22Rv1 (cell line): ENCODE results near the gene RICTOR.

Experiments
- H3K27ac ChIP-seq: fragments of 450-650 bp; 2 replicates; pipeline ENCODE4 v1.5.1; 2017
- CTCF ChIP-seq: fragments of 450-650 bp; IDR thresholded peaks from 2 replicates; pipeline ENCODE4 v1.5.1; 2017; ENCODE audit warnings: mild to moderate bottlenecking
- ZFX ChIP-seq: fragments of 450-650 bp; IDR thresholded peaks from 2 replicates; pipeline ENCODE4 v1.6.1; 2017; ENCODE audit warnings: antibody characterized with exemption, borderline replicate concordance

RICTOR gene

DNA sequence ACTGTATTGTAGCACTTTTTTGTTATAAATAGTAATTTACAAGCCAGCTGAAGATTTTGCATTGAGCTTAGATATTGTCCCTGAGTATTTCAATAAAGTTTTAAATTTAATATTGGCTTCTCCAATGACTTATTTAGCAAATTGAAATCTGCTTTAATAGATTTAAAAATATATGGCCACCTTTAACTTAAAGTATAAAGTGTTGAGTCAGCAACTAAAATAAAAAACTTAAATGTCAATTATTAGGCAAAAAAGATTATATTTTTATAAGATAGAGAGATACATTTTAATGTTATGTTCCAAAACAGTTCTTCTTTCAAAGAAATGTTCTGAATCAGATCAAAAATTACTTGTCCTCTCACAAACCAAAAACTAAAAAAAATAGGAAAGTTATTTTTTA lies 167.7 kb downstream of the RICTOR start:
- H3K27ac ChIP-seq: no peak overlapping the region
- TF ChIP-seq CTCF (no peak), ZFX (no peak)

DNA sequence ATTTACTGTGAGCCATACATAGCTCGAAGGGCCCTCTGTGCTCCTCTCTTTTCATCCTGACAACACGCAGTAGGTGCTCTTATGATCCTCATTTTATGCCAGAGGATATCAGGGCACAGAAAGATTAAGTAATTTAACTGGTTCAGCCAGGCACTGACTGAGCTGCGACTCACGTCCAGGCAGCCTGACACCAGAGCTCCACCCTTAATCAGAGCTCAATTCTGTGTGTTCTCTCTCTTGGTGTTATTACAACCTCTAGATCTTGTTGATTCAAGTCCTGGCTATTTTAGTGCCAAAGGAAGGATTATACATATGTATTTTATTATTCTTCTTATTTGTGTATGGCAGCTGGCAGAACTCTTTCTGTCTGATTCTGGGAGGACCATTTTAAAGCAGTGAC lies 168.7 kb downstream of the RICTOR start:
- TF ChIP-seq CTCF (no peak), ZFX (no peak)
- no peak overlapping the region for H3K27ac ChIP-seq

DNA sequence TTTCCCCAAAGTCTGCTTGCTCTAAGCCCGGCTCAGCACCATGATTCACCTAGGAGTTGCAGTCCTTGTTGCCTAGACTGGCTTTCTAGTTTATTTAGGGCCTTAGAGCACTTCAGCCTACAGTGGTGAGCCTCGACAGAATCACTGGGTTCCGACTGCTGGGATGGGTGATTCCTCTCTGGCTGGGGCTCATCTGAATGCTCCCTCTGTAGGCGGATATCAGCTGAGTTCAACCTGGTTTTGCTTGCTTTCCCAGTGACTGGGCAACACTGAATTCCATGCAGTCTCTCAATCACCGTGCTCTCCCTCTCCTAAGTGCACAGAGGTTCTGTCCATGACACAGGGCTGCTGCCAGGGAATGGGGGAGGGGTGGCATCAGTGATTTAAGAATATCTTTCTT lies 174.3 kb downstream of the RICTOR start:
- TF ChIP-seq ZFX: no peak
- no peak for TF ChIP-seq CTCF
- no peak overlapping the region for H3K27ac ChIP-seq

DNA sequence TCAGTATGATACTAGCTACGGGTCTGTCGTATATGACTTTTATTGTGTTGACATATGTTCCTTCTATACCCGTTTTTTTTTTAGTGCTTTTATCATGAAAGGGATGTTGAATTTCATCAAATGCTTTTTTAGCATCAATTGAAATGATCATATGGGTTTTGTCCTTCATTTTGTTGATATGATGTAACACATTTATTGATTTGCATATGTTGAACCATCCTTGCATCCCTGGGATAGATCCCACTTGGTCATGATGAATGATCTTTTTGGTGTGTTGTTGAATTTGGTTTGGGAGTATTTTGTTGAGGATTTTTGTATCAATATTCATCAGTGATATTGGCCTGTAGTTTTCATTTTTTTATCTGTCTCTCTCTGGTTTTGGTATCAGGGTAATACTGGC lies 177.4 kb downstream of the RICTOR start:
- TF ChIP-seq ZFX (no peak), CTCF (no peak)
- no peak overlapping the region for H3K27ac ChIP-seq

GRCh38 chr5:38892363-38892762 lies 181.8 kb downstream of the RICTOR start:
- H3K27ac ChIP-seq: no peak overlapping the region
- TF ChIP-seq CTCF (no peak), ZFX (no peak)

GRCh38 chr5:38891563-38891962 lies 182.6 kb downstream of the RICTOR start:
- no peak for TF ChIP-seq ZFX
- no peak for TF ChIP-seq CTCF
- no peak overlapping the region for H3K27ac ChIP-seq

- no peak overlapping the region for H3K27ac ChIP-seq
- TF ChIP-seq ZFX (no peak), CTCF (no peak)
Observed at GRCh38 chr5:38889424-38889823, 184.8 kb downstream of the RICTOR start.
